B cell (primary cell): ENCODE measurements around the gene DNAJC16.

Experiments
- EZH2 ChIP-seq: IDR thresholded peaks from 2 replicates; pipeline ENCODE4 v1.6.1; 2012; ENCODE audit warnings: borderline replicate concordance, low read depth, mild to moderate bottlenecking, moderate library complexity, low read length; ENCODE audit not compliant: insufficient read depth, poor library complexity, severe bottlenecking
- TF ChIP-seq, protein P1 (sequence below): fragments of 200-600 bp; IDR thresholded peaks from one replicate; pipeline ENCODE4 v1.8.0; 2022; ENCODE audit warnings: antibody characterized with exemption, mild to moderate bottlenecking

DNA sequence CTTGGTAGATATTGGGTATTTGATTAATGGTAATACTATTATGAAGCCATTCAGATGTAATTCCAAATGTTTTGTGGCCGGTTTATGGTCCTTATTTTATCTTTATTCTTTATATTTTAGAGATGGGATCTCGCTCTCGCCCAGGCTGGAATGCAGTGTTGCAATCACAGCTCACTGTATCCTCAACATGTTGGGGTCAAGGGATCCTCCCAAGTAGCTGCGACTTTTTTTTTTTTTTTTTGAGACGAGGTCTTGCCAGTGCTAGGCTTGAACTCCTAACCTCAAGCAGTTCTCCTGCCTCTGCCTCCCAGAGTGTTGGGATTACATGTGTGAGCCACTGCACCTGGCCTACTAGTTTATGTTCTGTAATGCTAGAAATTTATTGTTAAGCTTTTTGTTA is 95.3 kb downstream of the DNAJC16 start:
- TF ChIP-seq, protein P1, sequence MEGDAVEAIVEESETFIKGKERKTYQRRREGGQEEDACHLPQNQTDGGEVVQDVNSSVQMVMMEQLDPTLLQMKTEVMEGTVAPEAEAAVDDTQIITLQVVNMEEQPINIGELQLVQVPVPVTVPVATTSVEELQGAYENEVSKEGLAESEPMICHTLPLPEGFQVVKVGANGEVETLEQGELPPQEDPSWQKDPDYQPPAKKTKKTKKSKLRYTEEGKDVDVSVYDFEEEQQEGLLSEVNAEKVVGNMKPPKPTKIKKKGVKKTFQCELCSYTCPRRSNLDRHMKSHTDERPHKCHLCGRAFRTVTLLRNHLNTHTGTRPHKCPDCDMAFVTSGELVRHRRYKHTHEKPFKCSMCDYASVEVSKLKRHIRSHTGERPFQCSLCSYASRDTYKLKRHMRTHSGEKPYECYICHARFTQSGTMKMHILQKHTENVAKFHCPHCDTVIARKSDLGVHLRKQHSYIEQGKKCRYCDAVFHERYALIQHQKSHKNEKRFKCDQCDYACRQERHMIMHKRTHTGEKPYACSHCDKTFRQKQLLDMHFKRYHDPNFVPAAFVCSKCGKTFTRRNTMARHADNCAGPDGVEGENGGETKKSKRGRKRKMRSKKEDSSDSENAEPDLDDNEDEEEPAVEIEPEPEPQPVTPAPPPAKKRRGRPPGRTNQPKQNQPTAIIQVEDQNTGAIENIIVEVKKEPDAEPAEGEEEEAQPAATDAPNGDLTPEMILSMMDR = no peak
- no peak for TF ChIP-seq EZH2
